Measurements from ENCODE around the gene RND3. TPM values are rescaled to one million over a fixed set of nuclear protein-coding genes. Genes with fewer than 3 reads are reported as not detected.

The RND3 gene
- total and polyA plus RNA-seq, 10 of the 15 experiments (the other 5 are each of a cell fraction or from before 2014, with no cell fraction given): 0.38 to 18.3 (median 0.93) TPM

DNA sequence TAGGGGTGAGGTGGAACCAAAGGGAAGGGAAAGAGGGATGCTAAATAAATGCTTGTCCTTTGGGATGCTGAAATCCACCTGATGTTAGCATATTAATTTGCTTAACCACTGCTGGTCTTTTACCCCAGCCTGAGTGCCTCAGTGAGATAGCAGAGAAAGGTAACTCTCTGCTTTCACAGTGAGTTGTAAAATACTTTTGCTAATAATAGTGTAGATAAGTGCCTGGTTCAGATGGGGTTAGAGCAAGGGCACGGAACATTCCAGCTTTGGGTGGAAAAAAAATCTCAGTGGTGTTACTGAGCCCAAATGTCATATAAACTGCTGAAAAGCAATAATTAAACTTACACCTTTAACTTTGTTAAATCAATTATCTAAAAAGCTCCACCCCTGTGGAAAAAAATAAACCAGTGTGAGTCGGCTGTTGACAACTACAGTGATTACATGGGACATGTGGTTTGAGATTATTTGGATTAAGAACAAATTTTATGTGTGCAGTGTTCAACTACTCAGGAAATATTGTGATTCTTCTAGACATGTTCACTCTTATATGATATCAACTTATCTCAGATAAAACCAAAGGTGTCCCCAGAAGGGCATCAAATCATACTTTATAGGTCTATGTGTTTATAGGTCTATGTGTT is 21.1 kb upstream of the RND3 start (continued):
- no peak for TF ChIP-seq SREBF1 (IDR thresholded peaks at IDR 0.05; ENCODE audit: low read length)
- TF ChIP-seq SMARCA5 (IDR thresholded peaks at IDR 0.05): no peak
- TF ChIP-seq ZNF207 (IDR thresholded peaks at IDR 0.05; ENCODE audit: borderline replicate concordance): no peak

DNA sequence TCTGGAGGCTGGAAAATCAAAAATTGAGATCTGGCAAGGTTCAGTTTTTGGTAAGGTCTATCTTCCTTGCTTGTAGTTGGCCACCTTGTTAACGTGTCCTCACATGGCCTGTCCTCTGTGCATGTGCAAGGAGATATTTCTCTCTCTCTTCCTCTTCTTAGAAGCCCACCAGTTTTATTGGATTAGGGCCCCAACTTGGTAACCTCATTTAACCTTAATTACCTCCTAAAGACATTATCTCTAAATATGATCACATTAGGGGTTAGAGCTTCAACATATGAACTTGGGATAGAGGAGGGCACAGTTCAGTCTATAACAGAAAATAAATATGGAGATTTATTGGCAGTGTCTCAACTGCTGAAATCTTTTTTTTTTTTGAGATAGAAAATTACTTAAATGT is 19.6 kb upstream of the RND3 start:
- TF ChIP-seq NBN (IDR thresholded peaks at IDR 0.05): no peak
- no peak for TF ChIP-seq POLR2A (IDR thresholded peaks at IDR 0.05; ENCODE audit: low read depth, low read length)
- TF ChIP-seq, protein P1, sequence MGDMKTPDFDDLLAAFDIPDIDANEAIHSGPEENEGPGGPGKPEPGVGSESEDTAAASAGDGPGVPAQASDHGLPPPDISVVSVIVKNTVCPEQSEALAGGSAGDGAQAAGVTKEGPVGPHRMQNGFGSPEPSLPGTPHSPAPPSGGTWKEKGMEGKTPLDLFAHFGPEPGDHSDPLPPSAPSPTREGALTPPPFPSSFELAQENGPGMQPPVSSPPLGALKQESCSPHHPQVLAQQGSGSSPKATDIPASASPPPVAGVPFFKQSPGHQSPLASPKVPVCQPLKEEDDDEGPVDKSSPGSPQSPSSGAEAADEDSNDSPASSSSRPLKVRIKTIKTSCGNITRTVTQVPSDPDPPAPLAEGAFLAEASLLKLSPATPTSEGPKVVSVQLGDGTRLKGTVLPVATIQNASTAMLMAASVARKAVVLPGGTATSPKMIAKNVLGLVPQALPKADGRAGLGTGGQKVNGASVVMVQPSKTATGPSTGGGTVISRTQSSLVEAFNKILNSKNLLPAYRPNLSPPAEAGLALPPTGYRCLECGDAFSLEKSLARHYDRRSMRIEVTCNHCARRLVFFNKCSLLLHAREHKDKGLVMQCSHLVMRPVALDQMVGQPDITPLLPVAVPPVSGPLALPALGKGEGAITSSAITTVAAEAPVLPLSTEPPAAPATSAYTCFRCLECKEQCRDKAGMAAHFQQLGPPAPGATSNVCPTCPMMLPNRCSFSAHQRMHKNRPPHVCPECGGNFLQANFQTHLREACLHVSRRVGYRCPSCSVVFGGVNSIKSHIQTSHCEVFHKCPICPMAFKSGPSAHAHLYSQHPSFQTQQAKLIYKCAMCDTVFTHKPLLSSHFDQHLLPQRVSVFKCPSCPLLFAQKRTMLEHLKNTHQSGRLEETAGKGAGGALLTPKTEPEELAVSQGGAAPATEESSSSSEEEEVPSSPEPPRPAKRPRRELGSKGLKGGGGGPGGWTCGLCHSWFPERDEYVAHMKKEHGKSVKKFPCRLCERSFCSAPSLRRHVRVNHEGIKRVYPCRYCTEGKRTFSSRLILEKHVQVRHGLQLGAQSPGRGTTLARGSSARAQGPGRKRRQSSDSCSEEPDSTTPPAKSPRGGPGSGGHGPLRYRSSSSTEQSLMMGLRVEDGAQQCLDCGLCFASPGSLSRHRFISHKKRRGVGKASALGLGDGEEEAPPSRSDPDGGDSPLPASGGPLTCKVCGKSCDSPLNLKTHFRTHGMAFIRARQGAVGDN (IDR thresholded peaks at IDR 0.05): no peak
- TF ChIP-seq BCL11A (IDR thresholded peaks at IDR 0.05; ENCODE audit: low read depth, low read length): no peak
- no peak for TF ChIP-seq FOXK2 (IDR thresholded peaks at IDR 0.05)
- TF ChIP-seq HDAC2 (IDR thresholded peaks at IDR 0.05): no peak
- no peak for TF ChIP-seq PAX8 (IDR thresholded peaks at IDR 0.05)
- TF ChIP-seq EP300 (IDR thresholded peaks at IDR 0.05; ENCODE audit: borderline replicate concordance in 1 of 2, control insufficient read depth in 1 of 2, low read depth in 2 of 2, low read length in 2 of 2): no peak
- TF ChIP-seq, protein P2, sequence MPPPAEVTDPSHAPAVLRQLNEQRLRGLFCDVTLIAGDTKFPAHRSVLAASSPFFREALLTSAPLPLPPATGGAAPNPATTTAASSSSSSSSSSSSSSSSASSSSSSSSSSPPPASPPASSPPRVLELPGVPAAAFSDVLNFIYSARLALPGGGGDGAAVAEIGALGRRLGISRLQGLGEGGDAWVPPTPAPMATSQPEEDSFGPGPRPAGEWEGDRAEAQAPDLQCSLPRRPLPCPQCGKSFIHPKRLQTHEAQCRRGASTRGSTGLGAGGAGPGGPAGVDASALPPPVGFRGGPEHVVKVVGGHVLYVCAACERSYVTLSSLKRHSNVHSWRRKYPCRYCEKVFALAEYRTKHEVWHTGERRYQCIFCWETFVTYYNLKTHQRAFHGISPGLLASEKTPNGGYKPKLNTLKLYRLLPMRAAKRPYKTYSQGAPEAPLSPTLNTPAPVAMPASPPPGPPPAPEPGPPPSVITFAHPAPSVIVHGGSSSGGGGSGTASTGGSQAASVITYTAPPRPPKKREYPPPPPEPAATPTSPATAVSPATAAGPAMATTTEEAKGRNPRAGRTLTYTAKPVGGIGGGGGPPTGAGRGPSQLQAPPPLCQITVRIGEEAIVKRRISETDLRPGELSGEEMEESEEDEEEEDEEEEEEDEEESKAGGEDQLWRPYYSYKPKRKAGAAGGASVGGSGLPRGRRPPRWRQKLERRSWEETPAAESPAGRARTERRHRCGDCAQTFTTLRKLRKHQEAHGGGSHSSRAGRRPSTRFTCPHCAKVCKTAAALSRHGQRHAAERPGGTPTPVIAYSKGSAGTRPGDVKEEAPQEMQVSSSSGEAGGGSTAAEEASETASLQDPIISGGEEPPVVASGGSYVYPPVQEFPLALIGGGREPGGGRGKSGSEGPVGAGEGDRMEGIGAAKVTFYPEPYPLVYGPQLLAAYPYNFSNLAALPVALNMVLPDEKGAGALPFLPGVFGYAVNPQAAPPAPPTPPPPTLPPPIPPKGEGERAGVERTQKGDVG (CRISPR knock-in tag; IDR thresholded peaks at IDR 0.05): no peak
- TF ChIP-seq SPI1 (IDR thresholded peaks at IDR 0.05; ENCODE audit: borderline replicate concordance, insufficient read depth, low read depth, low read length): no peak
- no peak for TF ChIP-seq CHD1 (IDR thresholded peaks at IDR 0.05; ENCODE audit: low read depth, low read length)
- no peak for TF ChIP-seq MYC (IDR thresholded peaks at IDR 0.05; ENCODE audit: insufficient read depth, insufficient read length, insufficient replicate concordance, low read length, severe bottlenecking)
- FAIRE-seq (no peak), DNase-seq (ENCODE audit: low read depth, low spot score) (no peak), ATAC-seq (no peak)
- intact Hi-C loops (cut with micrococcal nuclease; ENCODE audit: unreplicated experiment): no loop called here
- in situ Hi-C loops (cut with MboI): no loop called here
- SMC1A ChIA-PET (ENCODE audit: uncharacterized antibody, unreplicated experiment): interaction anchor here (0.9 to 3.4 kb wide), 7 partner anchors 8 to 99 kb away, joined by 3 to 11 read pairs (median 4); no protein-coding TSS in a partner anchor
- Histone ChIP-seq H3K27me3 (replicated peaks in 1 of 2; ENCODE audit: control insufficient read depth in 2 of 2, insufficient read depth in 2 of 2, low read length in 1 of 2) (no peaks in the 10 kb centered on the region; a peak in 1 of 4 replicates), H3K79me2 (ENCODE audit: control insufficient read depth, insufficient read depth, low read length) (no peaks in the 10 kb centered on the region), H3K4me1 (ENCODE audit: control insufficient read depth, insufficient read depth, low read length) (no peaks in the 10 kb centered on the region), H3K36me3 (ENCODE audit: control insufficient read depth in 2 of 2, insufficient read depth in 2 of 2, low read length in 1 of 2) (no peaks in the 10 kb centered on the region), H3K9me3 (replicated peaks; ENCODE audit: control insufficient read depth, insufficient read depth, low read length) (no peaks in the 10 kb centered on the region), H3K27ac (ENCODE audit: control insufficient read depth, insufficient read depth) (no peak overlapping the region), H4K20me1 (ENCODE audit: control insufficient read depth, insufficient read depth) (no peaks in the 10 kb centered on the region), H3K4me3 (no peak overlapping the region), H3K9ac (ENCODE audit: control insufficient read depth, insufficient read depth, low read length) (no peak overlapping the region), H3K4me2 (ENCODE audit: control insufficient read depth, insufficient read depth) (no peak overlapping the region), H2AFZ (ENCODE audit: control insufficient read depth, low read depth, low read length) (no peak overlapping the region)
- no TSS peak for BruUV-seq (replicated peaks)
- CTCF ChIA-PET: interaction anchor here (1.5 kb wide), 1 partner anchor 13 kb away, joined by 5 read pairs; no protein-coding TSS in a partner anchor
- WGBS (ENCODE audit: insufficient coverage, insufficient replicate concordance, low lambda C conversion rate, missing lambda C conversion rate): 0% methylated on average over 1 of the region's 1 CpG
- RAD21 ChIA-PET (ENCODE audit: unreplicated experiment): interaction anchor here (0.9 to 1.7 kb wide), 3 partner anchors 10 to 49 kb away, joined by 4 to 5 read pairs (median 4); no protein-coding TSS in a partner anchor
- POLR2A ChIA-PET: interaction anchor here (0.7 to 1.2 kb wide), 2 partner anchors 11 to 25 kb away, joined by 3 to 4 read pairs; no protein-coding TSS in a partner anchor
